Occipital lobe (tissue), 2 donors: ENCODE data around the gene HNRNPUL2. TPM values are rescaled to one million over a fixed set of nuclear protein-coding genes. Genes with fewer than 3 reads are reported as not detected.

ENCODE experiments used
- DNase-seq: peaks from one replicate; lab custom pipeline; 2025; lab: John Stamatoyannopoulos, UW
- total RNA-seq: library from RNA; depleted of rRNA; stranded (reverse); fragments of >200 nt; gene quantifications from one replicate; pipeline ENCODE4 v1.2.3, GENCODE V29; 2014

Gene HNRNPUL2
- total RNA-seq, 1 donor from 2014 or later, result 17.0 TPM

GRCh38 chr11:62726915-62727164, 417 bp downstream of the HNRNPUL2 start:
- DNase-seq, result no peak

- no peak for DNase-seq
These were observed 922 bp downstream of the HNRNPUL2 start for GRCh38 chr11:62726156-62726914.

GRCh38 chr11:62725646-62726045, 1.6 kb downstream of the HNRNPUL2 start:
- DNase-seq, result no peak

- no peak for DNase-seq
These were observed 3.1 kb downstream of the HNRNPUL2 start for GRCh38 chr11:62724171-62724570.

- no peak for DNase-seq
These were observed 5.3 kb downstream of the HNRNPUL2 start for GRCh38 chr11:62721994-62722393.

- DNase-seq, result no peak
These were observed 7.8 kb downstream of the HNRNPUL2 start for GRCh38 chr11:62719302-62719978.

GRCh38 chr11:62716816-62717215, 10.4 kb downstream of the HNRNPUL2 start:
- DNase-seq, result no peak

- no peak for DNase-seq
These were observed 11.1 kb downstream of the HNRNPUL2 start for GRCh38 chr11:62716206-62716605.

GRCh38 chr11:62715150-62716130, 11.8 kb downstream of the HNRNPUL2 start:
- DNase-seq, result no peak

GRCh38 chr11:62713343-62713742, 13.9 kb downstream of the HNRNPUL2 start:
- DNase-seq, result no peak

GRCh38 chr11:62712861-62713260, 14.4 kb downstream of the HNRNPUL2 start:
- DNase-seq, result no peak

- no peak for DNase-seq
These were observed 14.9 kb downstream of the HNRNPUL2 start for GRCh38 chr11:62712276-62712812.

- peak; percentile 33 for DNase-seq
These were observed 17.3 kb downstream of the HNRNPUL2 start for GRCh38 chr11:62710001-62710345.

GRCh38 chr11:62709247-62710000, 17.8 kb downstream of the HNRNPUL2 start:
- DNase-seq, result peak; percentile 93

- no peak for DNase-seq
These were observed 18.5 kb downstream of the HNRNPUL2 start for GRCh38 chr11:62708793-62709192.

- DNase-seq, result no peak
These were observed 18.9 kb downstream of the HNRNPUL2 start for GRCh38 chr11:62708392-62708791.

- DNase-seq, result peak; percentile 92
These were observed 19.9 kb downstream of the HNRNPUL2 start, which contains the start of the genes BSCL2 and GNG3 for GRCh38 chr11:62707277-62707861. Gene BSCL2, minus strand, starts transcription at chr11:62707424. Its CDS starts 229 bp downstream, at chr11:62707195. Gene GNG3, plus strand, starts transcription at chr11:62707676. Its CDS starts 620 bp downstream, at chr11:62708296.

GRCh38 chr11:62706850-62707247, 20.4 kb downstream of the HNRNPUL2 start:
- DNase-seq, result no peak

- peak; percentile 94 for DNase-seq
These were observed 21.1 kb downstream of the HNRNPUL2 start for GRCh38 chr11:62705880-62706849.
